Measurements from ENCODE around the gene ARMC9. TPM values are rescaled to one million over a fixed set of nuclear protein-coding genes. Genes with fewer than 3 reads are reported as not detected.

Gene ARMC9
- total RNA-seq, 2 donors from 2014 or later: 41.7 to 51.5 TPM

- Mint-ChIP-seq H3K36me3 (ENCODE audit: low read depth) (peaks cover 48% of the 10 kb centered on the region), H3K4me3 (no peak overlapping the region), H3K9me3 (no peaks in the 10 kb centered on the region), H3K4me1 (no peaks in the 10 kb centered on the region), H3K27me3 (ENCODE audit: insufficient read depth) (no peaks in the 10 kb centered on the region), H3K27ac (no peak overlapping the region)
- Histone ChIP-seq H3K4me1 (ENCODE audit: control insufficient read depth, insufficient read depth, low read length) (no peaks in the 10 kb centered on the region), H3K27ac (ENCODE audit: low read depth, low read length) (no peak overlapping the region), H3K27me3 (ENCODE audit: control insufficient read depth, insufficient read depth, low read length, poor library complexity, severe bottlenecking) (no peaks in the 10 kb centered on the region), H3K9me3 (ENCODE audit: control insufficient read depth, low read length) (no peaks in the 10 kb centered on the region), H3K4me3 (ENCODE audit: low read length) (no peak overlapping the region), H3K9ac (ENCODE audit: extremely low read depth, low read length, poor library complexity, severe bottlenecking) (no peak overlapping the region), H3K36me3 (ENCODE audit: control insufficient read depth, insufficient read depth, low read length) (peaks cover 26% of the 10 kb centered on the region)
- no peak for TF ChIP-seq CTCF (conservative IDR thresholded peaks at IDR 0.05)
- no peak for DNase-seq
- 95 to 100% methylated on average over 4 to 5 of the region's 5 CpGs for WGBS, 2 experiments (ENCODE audit: insufficient coverage in 1 of 2, insufficient read length in 1 of 2)
These were observed 89.3 kb downstream of the ARMC9 start for GRCh38 chr2:231287696-231288095.

- H3K9me3 ChIP-seq (ENCODE audit: control insufficient read depth, low read length): no peaks in the 10 kb centered on the region
- no peak for TF ChIP-seq CTCF (conservative IDR thresholded peaks at IDR 0.05)
- no peak overlapping the region for H3K4me3 ChIP-seq (ENCODE audit: low read length)
- H3K9me3 Mint-ChIP-seq: no peaks in the 10 kb centered on the region
- no peak overlapping the region for H3K4me3 Mint-ChIP-seq
- peaks cover 48% of the 10 kb centered on the region for H3K36me3 Mint-ChIP-seq (ENCODE audit: low read depth)
- 95 to 100% methylated on average over 2 to 7 of the region's 7 CpGs for WGBS, 2 experiments (ENCODE audit: insufficient coverage in 1 of 2, insufficient read length in 1 of 2)
- H3K36me3 ChIP-seq (ENCODE audit: control insufficient read depth, insufficient read depth, low read length): peaks cover 26% of the 10 kb centered on the region
- no peaks in the 10 kb centered on the region for H3K4me1 Mint-ChIP-seq
- no peaks in the 10 kb centered on the region for H3K27me3 Mint-ChIP-seq (ENCODE audit: insufficient read depth)
- no peak overlapping the region for H3K9ac ChIP-seq (ENCODE audit: extremely low read depth, low read length, poor library complexity, severe bottlenecking)
- H3K27me3 ChIP-seq (ENCODE audit: control insufficient read depth, insufficient read depth, low read length, poor library complexity, severe bottlenecking): no peaks in the 10 kb centered on the region
- H3K27ac ChIP-seq (ENCODE audit: low read depth, low read length): no peak overlapping the region
- no peaks in the 10 kb centered on the region for H3K4me1 ChIP-seq (ENCODE audit: control insufficient read depth, insufficient read depth, low read length)
- DNase-seq: no peak
- H3K27ac Mint-ChIP-seq: no peak overlapping the region
These were observed 90.2 kb downstream of the ARMC9 start for GRCh38 chr2:231288590-231288989.

- H3K9me3 Mint-ChIP-seq: no peaks in the 10 kb centered on the region
- H3K36me3 Mint-ChIP-seq (ENCODE audit: low read depth): peaks cover 48% of the 10 kb centered on the region
- Histone ChIP-seq H3K36me3 (ENCODE audit: control insufficient read depth, insufficient read depth, low read length) (peaks cover 27% of the 10 kb centered on the region), H3K9me3 (ENCODE audit: control insufficient read depth, low read length) (no peaks in the 10 kb centered on the region), H3K27me3 (ENCODE audit: control insufficient read depth, insufficient read depth, low read length, poor library complexity, severe bottlenecking) (no peaks in the 10 kb centered on the region), H3K4me3 (ENCODE audit: low read length) (no peak overlapping the region), H3K27ac (ENCODE audit: low read depth, low read length) (no peak overlapping the region), H3K4me1 (ENCODE audit: control insufficient read depth, insufficient read depth, low read length) (no peaks in the 10 kb centered on the region), H3K9ac (ENCODE audit: extremely low read depth, low read length, poor library complexity, severe bottlenecking) (no peak overlapping the region)
- no peaks in the 10 kb centered on the region for H3K27me3 Mint-ChIP-seq (ENCODE audit: insufficient read depth)
- 96 to 100% methylated on average over 1 to 2 of the region's 2 CpGs for WGBS, 2 experiments (ENCODE audit: insufficient coverage in 1 of 2, insufficient read length in 1 of 2)
- no peak for TF ChIP-seq CTCF (conservative IDR thresholded peaks at IDR 0.05)
- H3K4me3 Mint-ChIP-seq: no peak overlapping the region
- H3K4me1 Mint-ChIP-seq: no peaks in the 10 kb centered on the region
- H3K27ac Mint-ChIP-seq: no peak overlapping the region
- no peak for DNase-seq
These were observed 92.0 kb downstream of the ARMC9 start for GRCh38 chr2:231290321-231291015.
